Activated CD4-positive, CD25-positive, alpha-beta regulatory T cell (primary cell): ENCODE data around the gene TLX2.
A peak's percentile ranks its signal among the peaks of the same experiment; 100 is the strongest.

Source experiments
- DNase-seq, 4 experiments: peaks; one replicate each; lab custom pipeline; 2025; lab: John Stamatoyannopoulos, UW

TLX2 gene

GRCh38 chr2:74531666-74532065, 17.4 kb downstream of the TLX2 start:
- no peak for DNase-seq

- DNase-seq = no peak
Observed at GRCh38 chr2:74532222-74532621, 18.0 kb downstream of the TLX2 start.

GRCh38 chr2:74533464-74533863, 19.2 kb downstream of the TLX2 start:
- DNase-seq = no peak

GRCh38 chr2:74534411-74534810, 20.2 kb downstream of the TLX2 start:
- no peak for DNase-seq

GRCh38 chr2:74535440-74535965, 21.3 kb downstream of the TLX2 start:
- DNase-seq = no peak

- DNase-seq = no peak
Observed at GRCh38 chr2:74536166-74536950, 22.1 kb downstream of the TLX2 start.

- no peak for DNase-seq
Observed at GRCh38 chr2:74537140-74537539, 22.9 kb downstream of the TLX2 start.

- DNase-seq = no peak
Observed at GRCh38 chr2:74538881-74539339, 24.7 kb downstream of the TLX2 start.

- no peak for DNase-seq
Observed at GRCh38 chr2:74540291-74540690, 26.0 kb downstream of the TLX2 start.

- DNase-seq = no peak
Observed at GRCh38 chr2:74542978-74543377, 28.7 kb downstream of the TLX2 start.

GRCh38 chr2:74544634-74545033, 30.4 kb downstream of the TLX2 start:
- DNase-seq = no peak

GRCh38 chr2:74546004-74546403, 31.8 kb downstream of the TLX2 start:
- DNase-seq = no peak

GRCh38 chr2:74548285-74548899, 34.1 kb downstream of the TLX2 start:
- no peak for DNase-seq

- DNase-seq = no peak
Observed at GRCh38 chr2:74548900-74549826, 34.9 kb downstream of the TLX2 start.

- DNase-seq = no peak
Observed at GRCh38 chr2:74550231-74550630, 36.0 kb downstream of the TLX2 start.

- no peak for DNase-seq
Observed at GRCh38 chr2:74551530-74551929, 37.3 kb downstream of the TLX2 start.

GRCh38 chr2:74551942-74552913, 38.0 kb downstream of the TLX2 start:
- no peak for DNase-seq

- DNase-seq = no peak
Observed at GRCh38 chr2:74552914-74553811, 38.9 kb downstream of the TLX2 start.

- DNase-seq = peak; percentile 64 to 74 (median 73)
Observed at GRCh38 chr2:74553892-74554819, 39.9 kb downstream of the TLX2 start, which contains the start of the genes DOK1 and LOXL3. Gene DOK1 (plus strand): TSS chr2:74554720. CDS start chr2:74554755, 35 bp downstream. Gene LOXL3 (minus strand): TSS chr2:74553942. CDS start chr2:74552634, 1,308 bp downstream.
